Aorta (tissue), 5 donors: Measurements from ENCODE around the gene FGF19. TPM values are rescaled to one million over a fixed set of nuclear protein-coding genes. Genes with fewer than 3 reads are reported as not detected.

ENCODE experiments used
- ATAC-seq: fragments of 200-7000 bp; cut with Tn5 transposase; one replicate; pipeline ENCODE4 v1.9.1; 2022; ENCODE audit warnings: moderate library complexity; ENCODE audit not compliant: low FRiP score
- DNase-seq, 2 donors: peaks; one replicate each; pipeline ENCODE4 v3.0.0-alpha.2; 2020
- H3K27ac ChIP-seq, 2 donors: one replicate each; pipeline ENCODE4 v1.5.1; 2013; ENCODE audit warnings: low read length in 2 of 2, mild to moderate bottlenecking in 2 of 2, moderate library complexity in 2 of 2, control low read depth in 1 of 2, inconsistent platforms in 1 of 2, low read depth in 1 of 2
- H3K27me3 ChIP-seq, 2 donors: one replicate each; pipeline ENCODE4 v1.6.1; 2013; ENCODE audit warnings: control low read depth in 1 of 2, low read length in 1 of 2, mild to moderate bottlenecking in 1 of 2, moderate library complexity in 1 of 2; ENCODE audit not compliant: insufficient read depth in 2 of 2, control insufficient read depth in 1 of 2
- H3K36me3 ChIP-seq, 2 donors: one replicate each; pipeline ENCODE4 v1.6.1; 2013; ENCODE audit warnings: control low read depth in 1 of 2, low read length in 1 of 2, mild to moderate bottlenecking in 1 of 2; ENCODE audit not compliant: insufficient read depth in 2 of 2, control insufficient read depth in 1 of 2
- H3K4me1 ChIP-seq, 2 donors: one replicate each; pipeline ENCODE4 v1.6.1; 2013; ENCODE audit warnings: low read length in 2 of 2, control low read depth in 1 of 2, mild to moderate bottlenecking in 1 of 2, moderate library complexity in 1 of 2; ENCODE audit not compliant: insufficient read depth in 2 of 2, control insufficient read depth in 1 of 2
- H3K4me3 ChIP-seq, 2 donors: one replicate each; pipeline ENCODE4 v1.5.1; 2013; ENCODE audit warnings: low read length in 2 of 2, control low read depth in 1 of 2, mild to moderate bottlenecking in 1 of 2
- H3K9me3 ChIP-seq: one replicate; pipeline ENCODE4 v1.6.1; 2013; ENCODE audit warnings: mild to moderate bottlenecking, low read length; ENCODE audit not compliant: control insufficient read depth
- WGBS, 2 donors: extraction: QIAGEN DNeasy Blood & Tissue Kit; methylation state at CpG; one replicate each; pipeline ENCODE4 v1.1.7; 2013; 5-methylcytosine and 5-hydroxymethylcytosine counted together
- intact Hi-C, 2 donors: fragments of 100-400 bp; cut with DNase I; formaldehyde crosslinking; loops; one replicate each; pipeline versions ENCODE4 v1.14.2 to v1.15.0; 2022
- polyA plus RNA-seq, 2 donors: library from polyadenylated mRNA; stranded (reverse); fragments of 200-250 nt; gene quantifications; one replicate each; pipeline ENCODE4 v1.2.3, GENCODE V29; 2013
- total RNA-seq, 2 donors: library from RNA; stranded (reverse); fragmentation: NEBNext Ultra II Directional; extraction: Animal tissue kit (Norgen Biotek cat#: 25700); gene quantifications; one replicate each; pipeline ENCODE4 v1.2.1, GENCODE V29; 2021
- donor health status: healthy with polysubstance abuse.
- donor health status: Bipolar disorder and iron deficiency.
- donor health status: DM: no; HTN: no; CAD: no.
- donor health status: DM: no; HTN: no; CAD: no.
- donor health status: DM: yes; HTN: yes; CAD: no.

The FGF19 gene
- total and polyA plus RNA-seq, 4 donors, result not detected

GRCh38 chr11:69726019-69726418 lies 22.2 kb upstream of the FGF19 start:
- WGBS, 2 donors, result 66 to 75% methylated on average over 9 of the region's 9 CpGs
- ATAC-seq, result no peak
- intact Hi-C loops, result no loop called here
- Histone ChIP-seq H3K4me3 (no peak overlapping the region), H3K9me3 (no peaks in the 10 kb centered on the region), H3K27me3 (no peaks in the 10 kb centered on the region), H3K4me1 (no peaks in the 10 kb centered on the region), H3K36me3 (no peaks in the 10 kb centered on the region), H3K27ac (no peak overlapping the region)
- DNase-seq, result no peak

DNA sequence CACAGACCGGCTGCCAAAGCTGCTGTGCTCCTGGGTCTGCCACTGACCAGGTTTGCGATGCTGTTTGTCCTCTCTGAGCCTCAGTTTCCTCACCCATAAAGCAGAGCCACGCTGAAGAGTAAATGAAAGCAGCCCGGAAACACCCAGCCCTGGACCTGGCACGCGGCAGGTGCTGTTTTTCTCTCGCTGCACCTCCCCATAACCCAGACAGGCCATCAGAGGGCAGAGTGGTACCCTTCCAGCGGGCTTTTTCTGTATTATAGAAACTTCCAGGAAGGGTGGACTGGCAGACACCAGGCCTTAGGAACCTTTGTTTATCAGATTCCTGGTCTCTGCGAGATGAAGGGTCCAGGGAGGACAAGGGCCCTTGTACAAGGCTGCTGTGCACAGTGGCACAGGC lies 17.9 kb upstream of the FGF19 start:
- no peak for DNase-seq
- no peaks in the 10 kb centered on the region for H3K36me3 ChIP-seq
- H3K27me3 ChIP-seq, result no peaks in the 10 kb centered on the region
- 33 to 38% methylated on average over 9 of the region's 9 CpGs for WGBS, 2 donors
- H3K4me1 ChIP-seq, result no peaks in the 10 kb centered on the region
- ATAC-seq, result no peak
- no peaks in the 10 kb centered on the region for H3K9me3 ChIP-seq
- no peak overlapping the region for H3K27ac ChIP-seq
- H3K4me3 ChIP-seq, result no peak overlapping the region
- intact Hi-C loops, result no loop called here

GRCh38 chr11:69721106-69721505 lies 17.3 kb upstream of the FGF19 start:
- Histone ChIP-seq H3K4me3 (no peak overlapping the region), H3K27me3 (no peaks in the 10 kb centered on the region), H3K9me3 (no peaks in the 10 kb centered on the region), H3K4me1 (no peaks in the 10 kb centered on the region), H3K36me3 (no peaks in the 10 kb centered on the region), H3K27ac (no peak overlapping the region)
- intact Hi-C loops, result no loop called here
- WGBS, 2 donors, result 45 to 54% methylated on average over 14 of the region's 14 CpGs
- DNase-seq (no peak), ATAC-seq (no peak)

DNA sequence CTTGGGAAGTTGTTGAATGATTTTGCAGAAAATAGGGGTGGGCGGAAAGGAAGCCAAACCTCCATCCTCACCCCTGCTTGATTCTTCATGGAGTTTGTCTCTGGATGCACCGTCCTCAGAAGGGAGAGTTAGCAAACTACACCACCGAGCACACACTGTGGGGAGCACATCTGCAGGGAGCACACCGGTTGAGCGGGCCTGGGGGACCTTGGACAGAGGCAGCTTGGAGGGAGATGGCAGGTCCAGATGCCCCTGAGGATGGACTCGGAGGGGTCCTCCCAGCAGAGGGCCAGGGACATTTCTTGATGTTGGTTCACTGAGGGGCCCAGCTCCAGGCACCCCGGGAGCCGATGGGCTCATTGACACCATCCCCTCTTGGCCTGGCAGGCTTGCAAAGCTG lies 15.1 kb upstream of the FGF19 start:
- H3K9me3 ChIP-seq, result no peaks in the 10 kb centered on the region
- 79% methylated on average over 8 of the region's 8 CpGs for WGBS, 2 donors
- no peak overlapping the region for H3K27ac ChIP-seq
- DNase-seq (no peak), ATAC-seq (no peak)
- H3K27me3 ChIP-seq, result no peaks in the 10 kb centered on the region
- intact Hi-C loops, result no loop called here
- H3K4me3 ChIP-seq, result no peak overlapping the region
- no peaks in the 10 kb centered on the region for H3K36me3 ChIP-seq
- H3K4me1 ChIP-seq, result no peaks in the 10 kb centered on the region

GRCh38 chr11:69718147-69718546 lies 14.3 kb upstream of the FGF19 start:
- H3K4me3 ChIP-seq, result no peak overlapping the region
- no peaks in the 10 kb centered on the region for H3K9me3 ChIP-seq
- no peaks in the 10 kb centered on the region for H3K4me1 ChIP-seq
- intact Hi-C loops, result no loop called here
- 3% methylated on average over 13 of the region's 13 CpGs for WGBS, 2 donors
- no peaks in the 10 kb centered on the region for H3K27me3 ChIP-seq
- DNase-seq, result no peak
- no peak for ATAC-seq
- no peaks in the 10 kb centered on the region for H3K36me3 ChIP-seq
- no peak overlapping the region for H3K27ac ChIP-seq

GRCh38 chr11:69716891-69717747 lies 13.3 kb upstream of the FGF19 start:
- intact Hi-C loops, result no loop called here
- Histone ChIP-seq H3K9me3 (no peaks in the 10 kb centered on the region), H3K36me3 (no peaks in the 10 kb centered on the region), H3K4me1 (no peaks in the 10 kb centered on the region), H3K27me3 (no peaks in the 10 kb centered on the region), H3K4me3 (no peak overlapping the region), H3K27ac (no peak overlapping the region)
- no peak for ATAC-seq
- DNase-seq, result no peak
- WGBS, 2 donors, result 55 to 57% methylated on average over 6 of the region's 6 CpGs

DNA sequence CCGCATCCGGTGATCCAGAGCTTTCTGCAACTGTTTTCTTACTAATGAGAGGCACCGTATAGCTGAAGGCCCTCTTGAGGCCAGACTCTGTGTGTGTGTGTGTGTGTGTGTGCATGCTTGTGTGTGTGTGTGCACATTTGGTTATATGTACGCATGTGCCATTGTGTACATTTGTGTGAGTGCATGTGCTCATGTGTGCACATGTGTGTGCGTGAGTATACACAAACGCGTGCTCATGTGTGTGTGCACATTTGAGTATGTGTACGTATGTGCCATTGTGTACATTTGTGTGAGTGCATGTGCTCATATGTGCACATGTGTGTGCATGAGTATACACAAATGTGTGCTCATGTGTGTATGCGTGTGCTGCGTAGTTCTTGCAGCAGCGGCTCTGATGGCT lies 12.3 kb upstream of the FGF19 start:
- 82 to 83% methylated on average over 11 of the region's 11 CpGs for WGBS, 2 donors
- H3K27me3 ChIP-seq, result no peaks in the 10 kb centered on the region

DNA sequence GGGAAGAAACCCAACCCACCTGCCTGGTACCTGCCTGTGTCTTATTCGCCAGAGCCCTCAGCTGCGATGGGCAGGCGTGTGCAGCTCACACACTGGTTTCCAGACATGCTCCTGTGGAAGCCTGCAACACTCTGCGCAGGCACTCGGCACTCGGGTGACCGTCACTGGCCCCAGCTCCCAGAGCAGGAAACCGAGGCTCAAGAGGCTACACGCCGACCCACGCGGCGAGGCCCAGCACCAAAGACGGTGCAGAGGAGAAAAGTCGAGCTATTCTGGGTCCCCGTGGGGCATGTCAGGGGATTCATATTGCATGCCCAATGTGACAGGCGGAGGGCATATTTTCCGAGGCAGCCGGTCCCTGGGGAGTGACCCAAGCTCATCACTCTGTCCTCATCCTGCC lies 11.6 kb upstream of the FGF19 start:
- intact Hi-C loops, result no loop called here
- no peaks in the 10 kb centered on the region for H3K27me3 ChIP-seq
- H3K27ac ChIP-seq, result no peak overlapping the region
- no peak for ATAC-seq
- no peaks in the 10 kb centered on the region for H3K9me3 ChIP-seq
- no peak for DNase-seq
- H3K4me3 ChIP-seq, result no peak overlapping the region
- no peaks in the 10 kb centered on the region for H3K4me1 ChIP-seq
- WGBS, 2 donors, result 84 to 86% methylated on average over 19 of the region's 19 CpGs
- no peaks in the 10 kb centered on the region for H3K36me3 ChIP-seq

More for the DNA sequence above, 12.3 kb upstream of the FGF19 start:
- intact Hi-C loops, result no loop called here
- no peaks in the 10 kb centered on the region for H3K9me3 ChIP-seq
- ATAC-seq (no peak), DNase-seq (no peak)
- no peaks in the 10 kb centered on the region for H3K4me1 ChIP-seq
- no peaks in the 10 kb centered on the region for H3K36me3 ChIP-seq
- no peak overlapping the region for H3K27ac ChIP-seq
- no peak overlapping the region for H3K4me3 ChIP-seq
